Urothelium cell line (cell line): ENCODE results near the gene UPK3A.
"Not testable (repeated sequence)": the region's sequence is repeated elsewhere in the genome, so short reads cannot be mapped to it uniquely, and the experiment has no call there.

Experiments used
- DNase-seq: peaks from one replicate; pipeline ENCODE4 v3.0.0; 2011; ENCODE audit warnings: low spot score, mixed read lengths
- FAIRE-seq: peaks from 2 replicates; lab custom pipeline; 2011; peaks lifted over from hg19 to GRCh38; lab: Jason Lieb, UNC

UPK3A gene

GRCh38 chr22:45324311-45324711 lies 39.6 kb downstream of the UPK3A start:
- FAIRE-seq (no peak), DNase-seq (no peak)

- FAIRE-seq: peak; percentile 99
- DNase-seq: not testable (repeated sequence)
These were observed 43.5 kb downstream of the UPK3A start for GRCh38 chr22:45328261-45328660.

GRCh38 chr22:45328822-45329529 lies 44.2 kb downstream of the UPK3A start:
- no peak for DNase-seq
- FAIRE-seq: no peak

GRCh38 chr22:45329530-45329936 lies 44.8 kb downstream of the UPK3A start:
- FAIRE-seq: peak; percentile 40

GRCh38 chr22:45330548-45330947 lies 45.8 kb downstream of the UPK3A start:
- FAIRE-seq (no peak), DNase-seq (no peak)

More at GRCh38 chr22:45329530-45329936, 44.8 kb downstream of the UPK3A start:
- DNase-seq: no peak

- FAIRE-seq: no peak
These were observed 46.7 kb downstream of the UPK3A start for GRCh38 chr22:45331486-45331885.

GRCh38 chr22:45332001-45332400 lies 47.3 kb downstream of the UPK3A start:
- peak; percentile 61 for FAIRE-seq
- DNase-seq: no peak

More at GRCh38 chr22:45331486-45331885, 46.7 kb downstream of the UPK3A start:
- DNase-seq: no peak

GRCh38 chr22:45334068-45334467 lies 49.3 kb downstream of the UPK3A start:
- FAIRE-seq: no peak
- no peak for DNase-seq

- DNase-seq (no peak), FAIRE-seq (no peak)
These were observed 49.8 kb downstream of the UPK3A start for GRCh38 chr22:45334528-45334927.

GRCh38 chr22:45335021-45335818 lies 50.5 kb downstream of the UPK3A start:
- FAIRE-seq: no peak
- DNase-seq: no peak

GRCh38 chr22:45335854-45336522 lies 51.2 kb downstream of the UPK3A start:
- no peak for FAIRE-seq
- DNase-seq: no peak

- DNase-seq (no peak), FAIRE-seq (no peak)
These were observed 52.3 kb downstream of the UPK3A start for GRCh38 chr22:45336971-45337431.

- no peak for FAIRE-seq
- no peak for DNase-seq
These were observed 52.8 kb downstream of the UPK3A start for GRCh38 chr22:45337536-45337935.

GRCh38 chr22:45338795-45339194 lies 54.0 kb downstream of the UPK3A start:
- no peak for FAIRE-seq
- no peak for DNase-seq

GRCh38 chr22:45340323-45340722 lies 55.6 kb downstream of the UPK3A start:
- DNase-seq: no peak
- no peak for FAIRE-seq

- FAIRE-seq: no peak
These were observed 56.7 kb downstream of the UPK3A start for GRCh38 chr22:45341498-45341897.

GRCh38 chr22:45343143-45343542 lies 58.4 kb downstream of the UPK3A start:
- FAIRE-seq (no peak), DNase-seq (no peak)

More at GRCh38 chr22:45341498-45341897, 56.7 kb downstream of the UPK3A start:
- no peak for DNase-seq

- FAIRE-seq (no peak), DNase-seq (no peak)
These were observed 59.6 kb downstream of the UPK3A start for GRCh38 chr22:45344334-45344733.
